ENCODE measurements around the gene NCOA1. TPM values are rescaled to one million over a fixed set of nuclear protein-coding genes. Genes with fewer than 3 reads are reported as not detected.
A peak's percentile ranks its signal among the peaks of the same experiment; 100 is the strongest.

Gene NCOA1
- total and polyA plus RNA-seq, 3 donors from 2014 or later, result 52.3 to 124 (median 109) TPM

DNA sequence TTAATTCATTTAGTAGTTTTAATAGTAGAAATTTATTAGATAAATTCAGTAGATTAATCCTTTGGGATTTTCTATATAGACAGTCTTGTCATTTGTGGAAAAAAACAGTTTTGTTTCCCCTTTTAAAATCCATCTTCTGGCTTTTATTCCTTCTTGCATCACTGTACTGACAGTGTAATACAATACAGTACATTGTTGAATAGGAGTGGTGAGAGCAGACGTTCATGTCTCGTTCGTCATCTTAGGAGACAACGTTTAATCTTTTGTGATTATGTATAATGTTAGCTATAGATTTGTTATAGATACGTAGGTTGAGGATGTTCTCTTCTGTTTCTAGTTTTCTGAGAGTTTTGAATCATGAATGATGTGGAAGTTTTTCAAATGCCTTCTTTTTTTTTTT, 61.8 kb downstream of the NCOA1 start:
- Histone ChIP-seq H3K4me3 (no peak overlapping the region), H3K27ac (peak overlapping the region in 1 of 2 donors; percentile 11), H3K4me1 (no peaks in the 10 kb centered on the region), H3K36me3 (ENCODE audit: low read depth, missing control alignments) (no peaks in the 10 kb centered on the region), H3K9me3 (no peaks in the 10 kb centered on the region), H3K27me3 (no peaks in the 10 kb centered on the region)
- intact Hi-C loops (cut with DNase I; ENCODE audit: low total_unique reads), result no loop called here
- WGBS, 2 donors, result 59 to 68% methylated on average over 5 of the region's 5 CpGs
- TF ChIP-seq, protein P1, sequence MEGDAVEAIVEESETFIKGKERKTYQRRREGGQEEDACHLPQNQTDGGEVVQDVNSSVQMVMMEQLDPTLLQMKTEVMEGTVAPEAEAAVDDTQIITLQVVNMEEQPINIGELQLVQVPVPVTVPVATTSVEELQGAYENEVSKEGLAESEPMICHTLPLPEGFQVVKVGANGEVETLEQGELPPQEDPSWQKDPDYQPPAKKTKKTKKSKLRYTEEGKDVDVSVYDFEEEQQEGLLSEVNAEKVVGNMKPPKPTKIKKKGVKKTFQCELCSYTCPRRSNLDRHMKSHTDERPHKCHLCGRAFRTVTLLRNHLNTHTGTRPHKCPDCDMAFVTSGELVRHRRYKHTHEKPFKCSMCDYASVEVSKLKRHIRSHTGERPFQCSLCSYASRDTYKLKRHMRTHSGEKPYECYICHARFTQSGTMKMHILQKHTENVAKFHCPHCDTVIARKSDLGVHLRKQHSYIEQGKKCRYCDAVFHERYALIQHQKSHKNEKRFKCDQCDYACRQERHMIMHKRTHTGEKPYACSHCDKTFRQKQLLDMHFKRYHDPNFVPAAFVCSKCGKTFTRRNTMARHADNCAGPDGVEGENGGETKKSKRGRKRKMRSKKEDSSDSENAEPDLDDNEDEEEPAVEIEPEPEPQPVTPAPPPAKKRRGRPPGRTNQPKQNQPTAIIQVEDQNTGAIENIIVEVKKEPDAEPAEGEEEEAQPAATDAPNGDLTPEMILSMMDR (IDR thresholded peaks at IDR 0.05), result no peak
- no peak for TF ChIP-seq POLR2A (IDR thresholded peaks at IDR 0.05)
- DNase-seq, result no peak

DNA sequence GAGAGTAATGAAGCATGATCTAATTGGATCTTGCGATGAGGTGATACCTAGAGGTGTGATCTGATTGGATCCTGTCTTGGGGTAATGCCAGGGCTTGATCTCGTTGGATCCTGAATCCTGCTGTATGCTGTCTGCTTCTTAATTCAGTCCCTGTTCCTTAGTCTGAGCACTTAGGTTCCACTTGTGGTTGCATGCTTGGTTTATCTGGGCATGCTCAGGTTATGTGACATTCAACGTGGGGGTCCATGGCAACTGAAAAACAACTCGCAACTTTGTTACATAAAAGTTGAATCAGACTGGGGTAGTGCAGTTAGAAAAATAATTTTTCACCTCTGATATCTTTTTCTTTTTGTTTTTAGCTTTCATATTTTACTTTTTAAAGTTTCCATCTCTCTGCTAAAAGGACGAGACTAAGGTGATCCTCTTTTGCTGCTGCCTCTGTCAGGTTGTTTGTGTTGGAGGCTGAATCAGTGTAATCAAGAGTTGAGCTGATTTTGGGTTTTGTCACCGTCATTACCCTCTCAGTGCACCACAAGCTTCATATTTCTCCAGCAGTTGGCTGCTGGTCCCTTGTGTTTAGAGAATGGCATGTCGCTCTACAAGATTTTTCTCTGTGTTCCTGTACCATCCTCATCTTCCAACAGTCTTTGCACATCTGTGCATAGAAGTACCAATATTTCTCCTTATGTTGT, 67.9 kb downstream of the NCOA1 start:
- peak overlapping the region in 1 of 2 donors; percentile 43 for H3K27ac ChIP-seq
- DNase-seq, result peak; percentile 51
- H3K4me1 ChIP-seq, result peaks cover 18% of the 10 kb centered on the region
- no peaks in the 10 kb centered on the region for H3K9me3 ChIP-seq
- H3K4me3 ChIP-seq, result no peak overlapping the region
- no peaks in the 10 kb centered on the region for H3K27me3 ChIP-seq
- intact Hi-C loops (cut with DNase I; ENCODE audit: low total_unique reads), result no loop called here
- WGBS, 2 donors, result 70 to 76% methylated on average over 7 of the region's 7 CpGs
- H3K36me3 ChIP-seq (ENCODE audit: low read depth, missing control alignments), result no peaks in the 10 kb centered on the region
- TF ChIP-seq, protein P1 (IDR thresholded peaks at IDR 0.05), result no peak
- TF ChIP-seq POLR2A (IDR thresholded peaks at IDR 0.05), result no peak

DNA sequence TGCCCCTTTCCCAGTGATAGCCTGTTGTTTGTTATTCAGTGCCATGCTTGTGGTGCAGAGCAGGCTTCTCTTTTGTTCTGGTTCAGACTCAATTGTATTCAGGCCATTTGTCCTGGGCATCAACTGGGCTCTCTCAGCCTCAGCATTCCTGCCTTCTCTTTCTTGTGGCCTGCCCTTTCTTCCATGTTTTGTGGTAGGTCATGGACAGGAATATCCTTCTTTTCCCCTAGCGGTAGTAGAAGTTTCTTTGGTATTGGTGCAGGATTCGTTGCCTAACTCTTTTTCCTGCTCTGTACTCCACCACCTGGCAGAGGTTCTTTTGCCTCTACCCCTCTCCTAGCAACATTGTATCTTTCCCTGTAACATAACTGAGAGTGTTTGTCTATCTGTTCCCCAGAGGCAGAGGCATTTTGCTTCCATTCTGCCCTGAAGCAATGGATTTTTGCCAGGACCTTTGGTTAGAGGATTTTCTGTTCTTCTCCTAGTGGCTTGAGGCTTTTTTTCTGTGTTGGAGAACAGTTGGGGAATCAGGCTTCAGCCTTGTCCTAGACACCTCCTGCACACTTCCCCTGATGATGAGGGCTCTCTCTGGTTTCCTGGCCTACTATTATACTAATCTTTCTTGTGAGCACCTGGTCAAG, 68.5 kb downstream of the NCOA1 start:
- Histone ChIP-seq H3K9me3 (no peaks in the 10 kb centered on the region), H3K27ac (peak overlapping the region; percentile 43 to 66), H3K36me3 (ENCODE audit: low read depth, missing control alignments) (no peaks in the 10 kb centered on the region), H3K4me1 (peaks cover 18% of the 10 kb centered on the region), H3K4me3 (no peak overlapping the region), H3K27me3 (no peaks in the 10 kb centered on the region)
- peak; percentile 75 for DNase-seq
- intact Hi-C loops (cut with DNase I; ENCODE audit: low total_unique reads), result no loop called here
- TF ChIP-seq, protein P1 (IDR thresholded peaks at IDR 0.05), result no peak
- TF ChIP-seq POLR2A (IDR thresholded peaks at IDR 0.05), result no peak
- WGBS, 2 donors, result 28 to 35% methylated on average over 2 of the region's 2 CpGs

- TF ChIP-seq, protein P1 (IDR thresholded peaks at IDR 0.05), result no peak
- no peak for TF ChIP-seq POLR2A (IDR thresholded peaks at IDR 0.05)
- WGBS, 2 donors, result 88 to 97% methylated on average over 3 to 8 of the region's 8 CpGs
- no peak for DNase-seq
- Histone ChIP-seq H3K36me3 (ENCODE audit: low read depth, missing control alignments) (no peaks in the 10 kb centered on the region), H3K4me3 (no peak overlapping the region), H3K27ac (no peak overlapping the region), H3K9me3 (no peaks in the 10 kb centered on the region), H3K27me3 (no peaks in the 10 kb centered on the region), H3K4me1 (peaks cover 5% of the 10 kb centered on the region)
- intact Hi-C loops (cut with DNase I; ENCODE audit: low total_unique reads), result no loop called here
These were observed 74.5 kb downstream of the NCOA1 start for GRCh38 chr2:24565537-24565936.

Data from testis (tissue), 3 donors.